ELF-1 (cell line): ENCODE results near the gene SNRNP40.

ENCODE experiments used
- DNase-seq: peaks from one replicate; pipeline ENCODE4 v3.0.0-alpha.2; 2016; ENCODE audit warnings: low read depth, low spot score

The SNRNP40 gene

DNA sequence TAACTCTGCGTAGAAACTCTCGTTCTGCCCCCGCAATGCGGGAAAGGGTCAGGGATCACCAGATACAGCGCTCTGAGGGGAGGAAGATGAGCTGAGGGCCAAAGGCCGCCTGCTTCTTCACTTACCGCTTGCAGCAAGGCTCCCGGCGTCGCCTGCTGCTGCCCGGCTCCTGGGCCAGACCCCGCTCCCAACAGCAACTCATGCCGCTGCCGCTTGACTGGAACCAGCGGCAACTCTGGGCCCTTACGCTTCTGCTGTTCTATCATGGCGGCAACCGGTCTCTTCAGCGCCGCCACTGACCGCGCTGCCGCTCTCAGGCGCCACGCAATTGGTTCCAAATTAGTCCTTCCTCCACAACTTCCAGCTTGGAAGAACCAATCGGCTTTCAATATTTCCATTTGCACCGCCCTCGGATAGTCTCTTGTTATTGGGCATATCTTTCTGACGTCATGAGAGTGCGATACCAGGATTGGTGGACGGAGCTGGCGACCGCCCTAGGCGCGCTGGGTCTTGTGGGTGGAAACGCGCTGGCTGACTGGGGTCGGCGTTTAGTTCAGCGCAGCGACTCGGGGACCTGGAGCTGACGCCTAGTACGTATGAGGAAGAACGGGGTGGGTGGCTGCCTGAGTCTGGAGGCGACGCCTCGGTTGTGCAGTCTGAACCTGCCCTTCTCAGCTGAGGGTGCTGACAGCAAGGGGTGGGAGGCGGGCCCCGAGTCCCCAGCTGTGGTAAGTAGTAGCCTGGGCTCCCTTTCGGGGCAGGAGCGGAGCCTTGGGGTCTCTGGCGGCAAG is at the start of gene SNRNP40, which contains the start of gene ZCCHC17:
Gene SNRNP40, minus strand, starts transcription at position 303 of the 791 bp plus-strand sequence. Its CDS starts 37 bp downstream, at position 266.
Gene ZCCHC17, plus strand, starts transcription at position 547 of the 791 bp plus-strand sequence. CDS start 13,067 bp downstream, outside the sequence.
- DNase-seq, result peak; percentile 99

DNA sequence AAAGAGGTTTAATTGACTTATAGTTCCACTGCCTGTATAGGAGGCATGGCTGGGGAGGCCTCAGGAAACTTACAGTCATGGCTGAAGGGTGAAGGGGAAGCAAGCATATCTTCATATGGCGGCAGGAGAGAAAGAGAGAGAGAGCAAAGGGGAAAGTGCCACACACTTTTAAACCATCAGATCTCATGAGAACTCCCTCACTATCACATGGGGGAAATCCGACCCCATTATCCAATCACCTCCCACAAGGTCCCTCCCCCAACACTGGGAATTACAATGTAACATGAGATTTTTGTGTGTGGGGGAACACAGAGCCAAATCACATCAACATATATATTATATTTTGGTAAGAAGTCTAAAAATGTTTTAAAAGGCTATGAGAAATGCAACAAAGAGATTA is 49.0 kb upstream of the SNRNP40 start:
- no peak for DNase-seq

DNA sequence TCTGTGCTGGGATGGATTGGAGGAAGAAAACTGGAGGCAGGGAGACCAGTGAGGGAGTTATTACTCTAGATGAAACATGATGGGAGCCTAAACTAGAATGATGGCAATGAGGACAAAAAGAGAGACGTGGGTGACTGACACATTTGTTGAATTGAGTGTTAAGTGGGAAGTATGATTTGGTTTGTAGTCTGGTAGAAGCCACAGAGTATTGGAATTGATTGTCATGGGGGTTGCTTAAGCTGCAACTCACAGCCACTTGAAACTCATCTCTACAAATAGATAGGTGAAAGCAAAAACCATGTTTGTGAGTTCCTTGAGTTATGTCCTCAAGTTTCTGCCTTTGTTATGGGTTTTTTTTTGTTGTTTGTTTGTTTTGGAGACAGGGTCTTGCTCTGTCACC is 47.9 kb upstream of the SNRNP40 start:
- DNase-seq, result no peak

- DNase-seq, result no peak
Observed at GRCh38 chr1:31336687-31337467, 40.3 kb upstream of the SNRNP40 start.

GRCh38 chr1:31335007-31335406 is 38.4 kb upstream of the SNRNP40 start:
- peak; percentile 38 for DNase-seq

DNA sequence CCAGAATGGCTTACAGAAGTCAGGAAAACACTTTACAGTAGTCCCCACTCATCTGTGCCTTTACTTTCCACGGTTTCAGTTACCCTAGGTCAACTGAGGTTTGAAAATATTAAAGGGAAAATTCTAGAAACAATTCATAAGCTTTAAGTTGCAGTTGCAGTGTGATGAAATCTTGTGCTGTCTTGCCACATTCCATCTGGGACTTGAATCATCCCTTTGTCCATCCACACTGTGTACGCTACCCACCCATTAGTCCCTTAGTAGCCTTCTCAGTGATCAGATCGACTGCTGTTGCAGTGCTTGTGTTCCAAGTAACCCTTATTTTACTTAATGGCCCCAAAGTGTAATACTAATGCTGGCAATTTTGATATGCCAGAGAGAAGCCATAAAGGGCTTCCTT is 30.8 kb upstream of the SNRNP40 start:
- no peak for DNase-seq

DNA sequence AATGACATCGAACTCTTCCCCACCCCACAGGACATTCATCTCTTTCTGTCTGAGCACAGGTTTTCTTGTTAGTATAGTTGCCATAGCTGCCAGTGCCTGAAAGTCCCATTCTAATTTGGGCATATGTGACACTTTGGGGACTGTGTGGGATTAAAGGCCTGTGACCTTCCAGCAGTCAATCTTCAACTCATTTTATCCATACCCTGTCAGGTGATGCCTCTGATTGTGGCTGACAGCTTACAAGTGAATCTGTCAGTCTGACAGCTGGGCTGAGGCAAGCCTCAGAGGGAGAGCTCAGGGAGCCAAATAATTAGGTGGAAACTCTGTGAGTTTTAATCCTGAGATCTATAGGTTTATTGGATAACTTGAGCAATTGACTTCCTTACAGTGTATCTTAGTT is 29.9 kb upstream of the SNRNP40 start:
- DNase-seq, result no peak

DNA sequence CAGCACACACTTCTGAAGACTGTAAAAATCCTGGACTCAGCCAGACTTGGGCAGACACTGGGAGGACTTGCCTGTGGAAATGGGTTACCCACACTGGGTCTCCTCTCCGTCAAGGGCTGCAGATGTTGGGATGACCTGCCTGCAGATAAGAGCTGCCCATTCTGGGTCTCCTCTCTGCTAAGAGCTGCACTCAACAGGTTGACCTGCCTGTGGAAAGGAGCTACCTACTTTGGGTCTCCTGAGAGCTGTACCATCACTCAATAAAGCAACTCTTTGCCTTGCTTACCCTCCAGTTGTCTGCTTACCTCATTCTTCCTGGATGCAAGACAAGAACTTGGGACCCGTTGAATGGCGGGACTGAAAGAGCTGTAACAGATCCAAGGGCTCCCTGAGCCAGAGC is 28.4 kb upstream of the SNRNP40 start:
- DNase-seq, result no peak

GRCh38 chr1:31324093-31324492 is 27.5 kb upstream of the SNRNP40 start:
- DNase-seq, result no peak

GRCh38 chr1:31318146-31318545 is 21.6 kb upstream of the SNRNP40 start:
- no peak for DNase-seq

- no peak for DNase-seq
Observed at GRCh38 chr1:31315902-31316301, 19.3 kb upstream of the SNRNP40 start.

- no peak for DNase-seq
Observed at GRCh38 chr1:31310198-31310597, 13.6 kb upstream of the SNRNP40 start.

- no peak for DNase-seq
Observed at GRCh38 chr1:31308036-31308435, 11.4 kb upstream of the SNRNP40 start.

DNA sequence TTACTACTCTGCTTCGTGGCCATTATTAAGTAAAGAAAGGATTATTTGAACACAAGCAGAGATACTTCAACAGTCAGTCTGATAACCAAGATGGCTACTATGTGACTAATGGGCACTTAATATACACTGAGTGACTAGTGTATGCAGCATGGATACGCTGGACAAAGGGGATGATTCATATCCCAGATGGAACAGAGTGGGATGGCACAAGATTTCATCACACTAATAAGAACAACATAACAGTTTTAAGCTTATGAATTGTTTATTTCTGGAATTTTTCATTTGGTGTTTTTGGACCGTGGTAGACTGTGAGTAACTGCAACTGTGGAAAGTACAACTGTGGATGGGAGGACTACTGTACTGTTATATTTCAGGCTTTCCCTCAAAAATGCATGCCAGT is 9.7 kb upstream of the SNRNP40 start:
- DNase-seq, result no peak

GRCh38 chr1:31302709-31303441 is 6.3 kb upstream of the SNRNP40 start:
- no peak for DNase-seq

- DNase-seq, result no peak
Observed at GRCh38 chr1:31300193-31300592, 3.6 kb upstream of the SNRNP40 start.

DNA sequence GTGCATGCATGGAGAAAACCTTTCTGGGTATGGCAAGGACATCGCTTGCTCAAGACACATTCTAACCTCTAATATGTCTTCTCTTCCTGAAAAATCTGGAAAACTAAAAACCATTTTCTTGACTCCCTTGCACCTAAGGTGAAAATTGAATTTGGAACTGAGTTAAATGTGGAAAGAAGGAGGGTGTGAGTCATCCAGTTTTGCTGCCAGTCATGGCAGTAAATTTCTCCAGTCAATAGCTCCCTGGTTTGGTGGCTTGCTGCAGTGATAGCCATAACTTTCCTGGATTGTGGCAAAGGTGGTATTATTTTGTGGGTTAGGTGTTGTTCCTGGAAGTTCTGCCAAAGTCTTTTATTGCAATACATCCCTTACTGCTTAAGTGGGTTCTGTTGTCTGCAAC is 2.8 kb upstream of the SNRNP40 start:
- no peak for DNase-seq

- peak; percentile 31 for DNase-seq
Observed at GRCh38 chr1:31297277-31298247, 974 bp upstream of the SNRNP40 start.

DNA sequence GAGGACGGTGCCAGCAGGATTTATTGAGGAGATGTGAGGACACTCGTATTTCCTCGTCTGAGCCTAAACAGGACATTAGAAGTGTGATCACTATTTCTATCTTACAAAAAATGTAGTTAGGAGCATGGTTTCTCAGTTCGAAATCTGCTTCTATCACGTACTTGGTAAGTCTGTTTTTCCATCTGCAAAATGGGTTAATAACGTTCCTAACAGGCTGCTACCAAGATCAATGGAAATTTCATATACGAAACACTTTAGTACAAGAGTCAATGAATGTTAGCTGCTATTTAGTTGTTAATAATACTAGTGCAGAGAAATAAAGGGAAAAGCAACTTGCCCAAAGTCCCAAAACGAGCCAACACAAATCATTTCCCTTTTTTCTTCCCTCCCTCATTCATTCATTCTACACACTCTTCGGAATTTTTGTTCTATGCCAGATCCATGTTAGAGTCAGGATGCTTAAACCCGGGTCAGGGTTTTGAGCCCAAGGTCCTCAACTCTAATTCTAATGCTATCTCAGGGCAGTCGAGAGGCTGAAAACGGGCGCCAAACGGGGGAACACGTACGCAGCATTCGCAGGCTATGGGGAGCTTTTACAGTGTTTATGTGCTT is 608 bp downstream of the SNRNP40 start:
- DNase-seq, result no peak

GRCh38 chr1:31289021-31289420 is 7.6 kb downstream of the SNRNP40 start:
- DNase-seq, result no peak
